Measurements from ENCODE around the gene MOGAT2.

- no peak for TF ChIP-seq POLR2AphosphoS5 (IDR thresholded peaks at IDR 0.05; ENCODE audit: low read depth, low read length)
- no peak for TF ChIP-seq TAF1 (IDR thresholded peaks at IDR 0.05; ENCODE audit: borderline replicate concordance, insufficient read depth, low read length)
- TF ChIP-seq SIN3A (IDR thresholded peaks at IDR 0.05; ENCODE audit: borderline replicate concordance, insufficient read depth, low read length): no peak
Observed at GRCh38 chr11:75720639-75721038, 3.0 kb downstream of the MOGAT2 start.

Measured in PFSK-1 (cell line).